ENCODE results near the gene MTFR1L.

MTFR1L gene

DNA sequence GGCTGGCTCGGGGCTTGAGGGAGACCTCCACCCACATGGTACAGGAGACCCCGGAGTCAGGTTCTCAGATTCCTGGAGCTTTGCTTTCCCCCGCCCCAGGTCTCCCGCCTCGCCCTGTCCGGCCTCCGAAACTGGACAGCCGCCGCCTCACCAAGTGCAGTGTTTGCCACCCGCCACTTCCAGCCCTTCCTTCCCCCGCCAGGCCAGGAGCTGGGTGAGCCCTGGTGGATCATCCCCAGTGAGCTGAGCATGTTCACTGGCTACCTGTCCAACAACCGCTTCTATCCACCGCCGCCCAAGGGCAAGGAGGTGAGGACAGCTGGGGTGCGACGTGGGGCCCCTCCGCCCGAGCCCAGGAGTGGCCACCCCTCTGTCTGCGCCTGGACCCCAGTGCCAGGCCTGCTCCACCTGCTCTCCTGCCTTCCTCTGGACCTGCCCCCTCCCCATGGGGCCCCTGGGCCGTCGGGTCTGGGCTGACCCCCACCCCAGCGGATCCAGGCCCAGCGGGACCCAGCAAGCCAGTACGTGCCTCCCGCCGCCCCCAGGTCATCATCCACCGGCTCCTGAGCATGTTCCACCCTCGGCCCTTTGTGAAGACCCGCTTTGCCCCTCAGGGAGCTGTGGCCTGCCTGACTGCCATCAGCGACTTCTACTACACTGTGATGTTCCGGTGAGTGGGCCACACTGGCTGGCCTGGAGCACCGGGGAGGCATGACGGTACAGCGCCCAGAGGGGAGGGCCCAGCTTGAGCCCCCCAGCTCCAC, 11.1 kb upstream of the MTFR1L start:
- DNase-seq, result no peak

DNA sequence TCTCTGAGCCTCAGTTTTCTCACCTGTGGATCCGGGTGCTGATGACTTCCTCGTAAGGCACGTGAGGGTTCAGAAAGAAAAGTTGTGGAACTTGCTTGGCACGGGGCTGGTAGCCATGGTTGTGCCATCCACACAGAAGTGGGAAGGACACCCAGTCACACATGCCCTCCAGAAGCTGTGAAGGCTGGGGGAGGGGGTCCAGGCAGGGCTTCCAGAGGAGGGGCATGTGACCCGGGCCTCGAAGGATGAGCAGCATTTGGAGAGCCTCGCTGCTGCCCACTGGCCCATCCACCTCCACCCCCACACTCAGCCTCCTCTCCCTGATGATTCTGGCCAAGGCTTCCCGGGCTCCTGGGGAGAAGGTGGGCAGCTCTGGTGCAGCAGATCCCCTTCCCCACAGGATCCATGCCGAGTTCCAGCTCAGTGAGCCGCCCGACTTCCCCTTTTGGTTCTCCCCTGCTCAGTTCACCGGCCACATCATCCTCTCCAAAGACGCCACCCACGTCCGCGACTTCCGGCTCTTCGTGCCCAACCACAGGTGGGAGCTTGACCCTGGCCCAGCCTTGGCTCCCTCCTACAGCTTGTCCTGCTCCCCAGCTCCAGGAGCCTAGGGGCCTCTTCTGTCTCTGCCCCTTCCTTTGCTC, 10.3 kb upstream of the MTFR1L start:
- DNase-seq, result no peak

DNA sequence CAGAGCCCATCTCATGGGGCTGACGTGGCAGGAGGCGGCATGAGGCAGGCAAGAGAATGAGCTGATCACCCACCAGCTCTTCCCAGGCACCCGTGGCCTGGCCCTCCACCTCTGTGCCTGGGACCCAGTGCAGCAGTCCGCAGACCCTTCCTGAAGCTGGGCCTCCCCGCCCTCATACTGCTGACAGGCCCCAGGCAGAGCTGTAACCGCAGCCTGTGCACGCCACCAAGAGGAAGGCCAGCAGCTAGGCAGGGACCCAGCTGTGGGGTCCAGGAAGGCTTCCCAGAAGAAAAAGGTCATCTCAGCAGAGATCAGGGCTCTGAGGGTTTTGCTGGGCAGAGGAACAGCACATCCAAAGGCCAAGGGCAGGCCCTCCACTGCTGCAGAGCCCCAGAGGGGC, 9.8 kb upstream of the MTFR1L start:
- DNase-seq, result no peak

DNA sequence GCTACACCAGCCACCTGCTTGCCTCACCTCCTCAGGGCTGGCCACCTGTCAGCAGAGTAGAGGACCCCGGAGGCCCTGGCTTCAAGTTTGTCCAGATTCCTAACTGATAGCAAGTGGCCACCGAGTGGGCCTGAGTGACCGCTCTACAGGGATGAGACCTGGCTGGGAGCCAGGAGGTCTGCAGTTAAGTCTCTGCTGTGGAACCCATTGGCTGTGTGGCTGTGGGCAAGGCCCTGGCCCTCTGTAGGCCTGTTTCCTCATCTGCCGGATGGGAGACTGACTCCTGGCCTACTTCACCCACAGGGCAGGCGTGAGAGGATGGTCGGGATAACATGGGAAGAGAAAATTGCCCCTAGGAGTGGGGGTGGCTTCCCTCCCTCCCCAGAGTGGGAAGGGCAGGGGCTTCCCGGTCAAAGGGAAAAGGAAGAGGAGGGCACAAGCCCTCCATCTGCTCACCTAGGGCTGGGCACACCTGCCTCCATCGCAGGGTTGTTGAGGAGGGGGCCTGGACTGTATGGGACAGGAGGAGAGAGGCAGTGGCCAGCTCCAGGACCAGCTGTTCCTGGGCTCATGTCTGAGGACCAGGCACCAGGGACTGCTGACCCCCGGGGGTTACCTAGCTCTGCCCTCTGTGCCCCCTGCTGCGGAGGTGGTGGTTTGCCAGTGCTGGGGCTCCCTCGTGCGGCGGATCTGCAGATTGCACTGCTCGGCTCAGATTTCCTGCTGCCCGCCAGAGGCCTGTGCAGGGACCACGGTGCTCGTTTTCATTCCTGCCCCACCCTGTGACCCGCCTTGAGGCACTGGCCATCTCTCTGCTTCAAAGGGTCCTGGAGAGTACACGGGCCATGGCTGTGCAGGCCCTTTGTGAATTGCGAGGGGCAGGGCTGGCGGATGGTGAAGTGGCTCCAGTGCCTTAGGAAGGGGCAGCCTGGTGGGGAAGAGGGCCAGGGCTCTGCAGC, 9.1 kb upstream of the MTFR1L start:
- DNase-seq, result no peak

DNA sequence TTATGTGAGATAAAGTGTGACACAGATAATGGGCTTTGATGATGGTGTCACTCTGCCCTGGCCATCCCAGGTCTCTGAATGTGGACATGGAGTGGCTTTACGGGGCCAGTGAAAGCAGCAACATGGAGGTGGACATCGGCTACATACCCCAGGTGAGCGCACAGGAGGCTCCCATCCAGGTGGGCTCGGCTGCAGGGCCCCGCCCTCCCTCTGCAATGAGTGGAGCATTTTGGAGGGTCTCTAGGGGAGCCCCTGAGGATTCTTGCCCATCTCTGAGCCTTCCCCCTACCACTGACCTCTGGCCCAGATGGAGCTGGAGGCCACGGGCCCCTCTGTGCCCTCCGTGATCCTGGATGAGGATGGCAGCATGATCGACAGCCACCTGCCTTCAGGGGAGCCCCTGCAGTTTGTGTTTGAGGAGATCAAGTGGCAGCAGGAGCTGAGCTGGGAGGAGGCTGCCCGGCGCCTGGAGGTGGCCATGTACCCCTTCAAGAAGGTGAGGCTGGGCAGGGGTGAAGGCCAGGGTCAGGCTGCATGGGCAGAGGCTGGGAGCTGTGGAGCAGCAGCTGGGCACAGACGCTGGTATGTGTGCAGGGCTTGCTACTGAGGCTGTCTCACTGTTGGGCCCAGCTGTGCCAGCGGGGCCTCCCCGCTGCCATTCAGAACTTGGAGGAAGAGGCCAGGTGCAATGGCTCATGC, 8.2 kb upstream of the MTFR1L start:
- no peak for DNase-seq

- DNase-seq, result no peak
Observed at GRCh38 chr1:25813071-25813733, 6.6 kb upstream of the MTFR1L start.

GRCh38 chr1:25813734-25814471, 5.9 kb upstream of the MTFR1L start:
- no peak for DNase-seq

- no peak for DNase-seq
Observed at GRCh38 chr1:25814549-25815087, 5.1 kb upstream of the MTFR1L start.

GRCh38 chr1:25815208-25816111, 4.3 kb upstream of the MTFR1L start:
- no peak for DNase-seq

- no peak for DNase-seq
Observed at GRCh38 chr1:25816112-25816718, 3.5 kb upstream of the MTFR1L start.

DNA sequence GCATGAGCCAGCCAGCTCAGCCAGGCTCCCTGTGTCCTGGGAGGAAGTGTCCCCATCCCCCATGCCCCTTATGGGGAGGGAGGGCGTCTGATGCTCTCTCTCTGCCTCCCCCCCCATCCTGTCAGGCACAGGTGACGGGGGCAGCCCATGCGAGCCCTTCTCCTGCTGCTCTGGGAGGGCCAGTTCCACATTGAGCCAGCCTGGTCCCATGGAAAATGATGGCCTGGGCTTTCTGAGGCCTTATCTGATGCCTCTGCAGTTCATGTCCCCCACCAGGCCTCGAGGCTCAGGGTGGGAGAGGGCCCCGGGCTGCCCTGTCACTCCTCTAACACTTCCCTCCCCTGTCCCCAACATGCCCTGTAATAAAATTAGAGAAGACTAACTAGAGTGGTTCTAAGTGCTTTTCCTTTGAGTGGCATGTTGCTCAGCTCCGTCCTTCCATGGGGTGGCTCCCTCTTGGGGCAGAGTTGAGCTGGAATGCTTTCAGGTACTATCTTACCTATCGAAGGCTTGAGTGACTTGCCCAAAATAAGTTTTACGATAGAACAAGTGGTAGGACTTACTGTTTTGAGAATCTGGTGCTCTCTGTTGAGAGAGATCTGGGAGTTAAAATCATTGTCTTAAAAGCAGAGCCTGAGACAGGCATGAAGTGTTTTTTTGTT, 1.8 kb upstream of the MTFR1L start:
- no peak for DNase-seq

GRCh38 chr1:25818569-25818968, 1.2 kb upstream of the MTFR1L start:
- no peak for DNase-seq

DNA sequence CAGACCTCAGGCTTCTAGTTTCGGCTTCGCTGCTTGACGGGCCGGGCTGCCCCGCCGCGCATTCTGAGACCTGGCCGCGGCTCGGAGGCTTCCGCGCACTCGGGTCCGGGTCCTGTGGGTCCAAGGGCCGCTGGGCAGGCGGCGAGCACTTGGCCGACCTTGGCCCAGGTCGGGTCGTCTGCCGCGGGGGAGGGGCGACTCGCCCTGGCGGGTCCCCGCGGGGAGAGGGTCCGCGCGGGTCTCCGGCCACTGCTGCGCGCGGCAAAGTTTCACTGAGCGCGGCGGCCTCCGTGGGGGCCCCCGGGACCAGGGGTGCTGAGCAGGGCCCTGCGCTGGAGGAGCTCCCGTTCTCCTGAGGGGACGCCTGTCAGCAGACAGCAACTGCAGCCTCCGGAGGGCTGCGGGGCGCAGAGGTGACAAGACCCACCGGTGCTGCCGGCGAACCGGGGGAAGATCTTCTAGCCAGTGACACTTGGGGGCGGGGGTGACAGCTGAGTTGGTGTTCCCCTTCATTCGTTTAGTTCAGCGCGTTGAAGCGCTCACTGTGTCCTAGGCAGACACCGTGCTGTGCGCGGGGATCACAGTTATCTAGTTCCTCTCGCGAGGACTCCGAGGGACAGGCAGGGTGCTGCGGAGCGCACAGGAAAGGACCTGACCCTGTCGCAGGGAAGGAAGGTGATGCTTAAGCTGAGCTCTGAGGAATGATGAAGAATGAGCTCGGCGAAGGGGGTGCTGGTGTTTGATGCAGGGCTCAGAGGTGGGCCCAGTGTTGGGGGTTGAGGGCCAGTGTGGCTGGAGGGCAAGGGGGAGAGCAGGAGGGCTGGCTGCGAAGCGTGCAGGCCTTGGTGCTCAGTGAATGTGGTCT, 725 bp downstream of the MTFR1L start:
- DNase-seq, result peak; percentile 56

- DNase-seq, result no peak
Observed at GRCh38 chr1:25821112-25821476, 1.3 kb downstream of the MTFR1L start.

GRCh38 chr1:25821630-25822091, 1.9 kb downstream of the MTFR1L start:
- no peak for DNase-seq

- DNase-seq, result no peak
Observed at GRCh38 chr1:25825605-25826004, 5.9 kb downstream of the MTFR1L start.

- no peak for DNase-seq
Observed at GRCh38 chr1:25826571-25826970, 6.8 kb downstream of the MTFR1L start.

DNA sequence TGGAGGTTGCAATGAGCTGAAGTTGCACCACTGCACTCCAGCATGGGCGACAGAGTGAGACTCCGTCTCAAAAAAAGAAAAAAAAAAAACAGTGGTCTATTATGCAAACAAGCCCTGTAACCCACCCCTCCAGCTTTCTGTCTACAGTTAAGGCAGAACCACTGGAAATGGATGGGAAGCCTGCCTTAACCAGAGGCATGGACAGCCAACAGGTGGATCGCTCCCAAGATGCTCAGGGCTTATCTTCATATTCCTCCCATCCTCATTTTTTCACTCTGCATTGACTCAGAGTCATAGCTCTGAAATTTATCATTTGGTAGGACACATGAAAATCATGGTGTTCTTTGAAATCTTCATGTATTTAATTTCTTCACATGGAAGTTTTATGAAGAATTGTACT, 8.7 kb downstream of the MTFR1L start:
- no peak for DNase-seq

All from fibroblast of skin of abdomen (primary cell).